ENCODE data around the gene SIRT2.

Gene SIRT2

GRCh38 chr19:38924388-38924787 lies 25.0 kb upstream of the SIRT2 start:
- Histone ChIP-seq H4K91ac (ENCODE audit: low read length) (no peak overlapping the region), H3K4me2 (ENCODE audit: low read length, poor library complexity, severe bottlenecking) (no peak overlapping the region), H3K14ac (ENCODE audit: low read length in 2 of 2) (no peak overlapping the region), H2AFZ (ENCODE audit: low read depth, low read length) (no peak overlapping the region), H3K23ac (ENCODE audit: low read length in 2 of 2) (no peak overlapping the region), H3K27ac (ENCODE audit: low read length, poor library complexity, severe bottlenecking) (no peak overlapping the region), H3K36me3 (ENCODE audit: control insufficient read depth in 1 of 2, insufficient read depth in 2 of 2, low read depth in 1 of 2, low read length in 2 of 2) (peaks cover 35 to 59% of the 10 kb centered on the region in 2 experiments), H3K79me1 (replicated peaks; ENCODE audit: low read length, poor library complexity, severe bottlenecking) (peaks cover 11% of the 10 kb centered on the region), H2AK5ac (ENCODE audit: low read length, severe bottlenecking) (no peak overlapping the region), H3K4me1 (ENCODE audit: control insufficient read depth, insufficient read depth, low read depth, low read length) (no peaks in the 10 kb centered on the region), H2BK120ac (ENCODE audit: low read depth, low read length) (no peak overlapping the region), H4K8ac (ENCODE audit: low read length) (no peak overlapping the region), H2BK15ac (ENCODE audit: low read depth, poor library complexity, severe bottlenecking) (no peak overlapping the region), H3K18ac (ENCODE audit: low read depth in 1 of 2, low read length in 2 of 2) (no peak overlapping the region), H3K4ac (ENCODE audit: low read depth in 1 of 2, low read length in 2 of 2) (no peak overlapping the region), H3K9me3 (ENCODE audit: control insufficient read depth, low read length) (no peaks in the 10 kb centered on the region), H2BK12ac (ENCODE audit: low read length in 2 of 2) (no peak overlapping the region), H2BK5ac (ENCODE audit: low read depth, low read length, poor library complexity, severe bottlenecking) (no peak overlapping the region), H3K4me3 (ENCODE audit: insufficient read depth in 1 of 2, low read depth in 1 of 2, low read length in 2 of 2) (no peak overlapping the region), H3K27me3 (ENCODE audit: control insufficient read depth in 1 of 2, insufficient read depth in 1 of 2, low read length in 2 of 2) (no peaks in the 10 kb centered on the region), H3K9ac (ENCODE audit: low read length) (no peak overlapping the region)
- no peak for DNase-seq
- WGBS = 98% methylated on average over 7 of the region's 7 CpGs

GRCh38 chr19:38922482-38922881 lies 23.1 kb upstream of the SIRT2 start:
- peaks cover 5% of the 10 kb centered on the region for H3K79me1 ChIP-seq (replicated peaks; ENCODE audit: low read length, poor library complexity, severe bottlenecking)
- no peak overlapping the region for H2BK120ac ChIP-seq (ENCODE audit: low read depth, low read length)
- H3K27me3 ChIP-seq (ENCODE audit: control insufficient read depth in 1 of 2, insufficient read depth in 1 of 2, low read length in 2 of 2) = no peaks in the 10 kb centered on the region
- H2BK15ac ChIP-seq (ENCODE audit: low read depth, poor library complexity, severe bottlenecking) = no peak overlapping the region
- H3K4me3 ChIP-seq (ENCODE audit: insufficient read depth in 1 of 2, low read depth in 1 of 2, low read length in 2 of 2) = no peak overlapping the region
- H2AK5ac ChIP-seq (ENCODE audit: low read length, severe bottlenecking) = no peak overlapping the region
- no peak overlapping the region for H3K9ac ChIP-seq (ENCODE audit: low read length)
- no peaks in the 10 kb centered on the region for H3K9me3 ChIP-seq (ENCODE audit: control insufficient read depth, low read length)
- H4K91ac ChIP-seq (ENCODE audit: low read length) = no peak overlapping the region
- no peak overlapping the region for H3K4ac ChIP-seq (ENCODE audit: low read depth in 1 of 2, low read length in 2 of 2)
- no peak for DNase-seq
- peaks cover 35 to 62% of the 10 kb centered on the region in 2 experiments for H3K36me3 ChIP-seq (ENCODE audit: control insufficient read depth in 1 of 2, insufficient read depth in 2 of 2, low read depth in 1 of 2, low read length in 2 of 2)
- WGBS = 96% methylated on average over 4 of the region's 5 CpGs
- H3K4me1 ChIP-seq (ENCODE audit: control insufficient read depth, insufficient read depth, low read depth, low read length) = no peaks in the 10 kb centered on the region
- H4K8ac ChIP-seq (ENCODE audit: low read length) = no peak overlapping the region
- no peak overlapping the region for H2BK12ac ChIP-seq (ENCODE audit: low read length in 2 of 2)
- H3K18ac ChIP-seq (ENCODE audit: low read depth in 1 of 2, low read length in 2 of 2) = no peak overlapping the region
- no peak overlapping the region for H3K27ac ChIP-seq (ENCODE audit: low read length, poor library complexity, severe bottlenecking)
- H2AFZ ChIP-seq (ENCODE audit: low read depth, low read length) = no peak overlapping the region
- H3K14ac ChIP-seq (ENCODE audit: low read length in 2 of 2) = no peak overlapping the region
- H2BK5ac ChIP-seq (ENCODE audit: low read depth, low read length, poor library complexity, severe bottlenecking) = no peak overlapping the region
- H3K23ac ChIP-seq (ENCODE audit: low read length in 2 of 2) = no peak overlapping the region
- no peak overlapping the region for H3K4me2 ChIP-seq (ENCODE audit: low read length, poor library complexity, severe bottlenecking)

GRCh38 chr19:38921420-38922274 lies 22.2 kb upstream of the SIRT2 start:
- WGBS = 95% methylated on average over 19 of the region's 20 CpGs
- H3K36me3 ChIP-seq (ENCODE audit: control insufficient read depth in 1 of 2, insufficient read depth in 2 of 2, low read depth in 1 of 2, low read length in 2 of 2) = peaks cover 35 to 62% of the 10 kb centered on the region in 2 experiments

GRCh38 chr19:38920602-38921419 lies 21.4 kb upstream of the SIRT2 start:
- H3K9ac ChIP-seq (ENCODE audit: low read length) = no peak overlapping the region
- peak overlapping the region in 1 of 2 experiments; percentile 16 for H3K14ac ChIP-seq (ENCODE audit: low read length in 2 of 2)
- DNase-seq = no peak
- no peak overlapping the region for H3K27ac ChIP-seq (ENCODE audit: low read length, poor library complexity, severe bottlenecking)
- H3K4me1 ChIP-seq (ENCODE audit: control insufficient read depth, insufficient read depth, low read depth, low read length) = no peaks in the 10 kb centered on the region
- no peak overlapping the region for H3K4me3 ChIP-seq (ENCODE audit: insufficient read depth in 1 of 2, low read depth in 1 of 2, low read length in 2 of 2)
- H3K18ac ChIP-seq (ENCODE audit: low read depth in 1 of 2, low read length in 2 of 2) = no peak overlapping the region
- WGBS = 87% methylated on average over 13 of the region's 14 CpGs
- no peak overlapping the region for H4K8ac ChIP-seq (ENCODE audit: low read length)
- H4K91ac ChIP-seq (ENCODE audit: low read length) = no peak overlapping the region
- H3K4ac ChIP-seq (ENCODE audit: low read depth in 1 of 2, low read length in 2 of 2) = no peak overlapping the region
- no peak overlapping the region for H2AFZ ChIP-seq (ENCODE audit: low read depth, low read length)
- H2AK5ac ChIP-seq (ENCODE audit: low read length, severe bottlenecking) = no peak overlapping the region
- H3K27me3 ChIP-seq (ENCODE audit: control insufficient read depth in 1 of 2, insufficient read depth in 1 of 2, low read length in 2 of 2) = no peaks in the 10 kb centered on the region
- H3K9me3 ChIP-seq (ENCODE audit: control insufficient read depth, low read length) = no peaks in the 10 kb centered on the region
- H2BK5ac ChIP-seq (ENCODE audit: low read depth, low read length, poor library complexity, severe bottlenecking) = no peak overlapping the region
- H3K79me1 ChIP-seq (replicated peaks; ENCODE audit: low read length, poor library complexity, severe bottlenecking) = no peaks in the 10 kb centered on the region
- no peak overlapping the region for H2BK12ac ChIP-seq (ENCODE audit: low read length in 2 of 2)
- no peak overlapping the region for H2BK15ac ChIP-seq (ENCODE audit: low read depth, poor library complexity, severe bottlenecking)
- no peak overlapping the region for H2BK120ac ChIP-seq (ENCODE audit: low read depth, low read length)
- no peak overlapping the region for H3K23ac ChIP-seq (ENCODE audit: low read length in 2 of 2)
- peaks cover 31 to 57% of the 10 kb centered on the region in 2 experiments for H3K36me3 ChIP-seq (ENCODE audit: control insufficient read depth in 1 of 2, insufficient read depth in 2 of 2, low read depth in 1 of 2, low read length in 2 of 2)
- H3K4me2 ChIP-seq (ENCODE audit: low read length, poor library complexity, severe bottlenecking) = no peak overlapping the region

More at GRCh38 chr19:38921420-38922274, 22.2 kb upstream of the SIRT2 start:
- no peak overlapping the region for H2BK5ac ChIP-seq (ENCODE audit: low read depth, low read length, poor library complexity, severe bottlenecking)
- H3K27me3 ChIP-seq (ENCODE audit: control insufficient read depth in 1 of 2, insufficient read depth in 1 of 2, low read length in 2 of 2) = no peaks in the 10 kb centered on the region
- H2BK12ac ChIP-seq (ENCODE audit: low read length in 2 of 2) = no peak overlapping the region
- H3K4me1 ChIP-seq (ENCODE audit: control insufficient read depth, insufficient read depth, low read depth, low read length) = no peaks in the 10 kb centered on the region
- no peak overlapping the region for H3K4me2 ChIP-seq (ENCODE audit: low read length, poor library complexity, severe bottlenecking)
- no peak overlapping the region for H3K4me3 ChIP-seq (ENCODE audit: insufficient read depth in 1 of 2, low read depth in 1 of 2, low read length in 2 of 2)
- H2AFZ ChIP-seq (ENCODE audit: low read depth, low read length) = no peak overlapping the region
- H3K27ac ChIP-seq (ENCODE audit: low read length, poor library complexity, severe bottlenecking) = no peak overlapping the region
- no peak overlapping the region for H3K18ac ChIP-seq (ENCODE audit: low read depth in 1 of 2, low read length in 2 of 2)
- H4K91ac ChIP-seq (ENCODE audit: low read length) = no peak overlapping the region
- no peak overlapping the region for H3K9ac ChIP-seq (ENCODE audit: low read length)
- H3K79me1 ChIP-seq (replicated peaks; ENCODE audit: low read length, poor library complexity, severe bottlenecking) = peaks cover 5% of the 10 kb centered on the region
- no peak for DNase-seq
- H3K4ac ChIP-seq (ENCODE audit: low read depth in 1 of 2, low read length in 2 of 2) = no peak overlapping the region
- H2AK5ac ChIP-seq (ENCODE audit: low read length, severe bottlenecking) = no peak overlapping the region
- H2BK15ac ChIP-seq (ENCODE audit: low read depth, poor library complexity, severe bottlenecking) = no peak overlapping the region
- no peak overlapping the region for H3K23ac ChIP-seq (ENCODE audit: low read length in 2 of 2)
- no peaks in the 10 kb centered on the region for H3K9me3 ChIP-seq (ENCODE audit: control insufficient read depth, low read length)
- H4K8ac ChIP-seq (ENCODE audit: low read length) = no peak overlapping the region
- no peak overlapping the region for H3K14ac ChIP-seq (ENCODE audit: low read length in 2 of 2)
- H2BK120ac ChIP-seq (ENCODE audit: low read depth, low read length) = no peak overlapping the region

Data from mesenchymal stem cell (in vitro differentiated cells and primary cell).